CD4-positive, alpha-beta T cell treated with Interferon gamma for 1 hour (primary cell): ENCODE measurements around the gene VWF.

Source experiments
- DNase-seq: peaks from one replicate; pipeline ENCODE4 v3.0.0-alpha.2; 2020

Gene VWF

GRCh38 chr12:5973461-5974115 is 150.9 kb downstream of the VWF start:
- DNase-seq, result no peak

DNA sequence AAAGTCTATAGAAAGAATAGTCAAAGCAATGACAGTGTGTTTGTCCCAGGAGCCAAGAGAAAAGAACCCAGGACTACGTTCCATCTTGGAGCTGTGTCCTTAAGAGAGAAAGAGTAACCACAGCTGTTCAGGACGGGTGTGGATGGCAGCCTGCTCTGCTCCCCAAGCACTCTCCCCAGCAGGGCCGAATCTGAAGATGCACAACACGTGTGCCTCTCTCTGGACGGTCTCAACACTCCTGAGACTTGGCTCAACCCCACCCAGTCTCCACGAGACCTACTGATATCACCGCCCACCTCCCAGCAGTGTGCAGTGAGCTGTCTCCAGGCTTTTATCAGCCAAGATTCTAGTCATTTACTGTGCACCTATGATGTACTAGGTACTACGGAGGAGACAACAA is 152.1 kb downstream of the VWF start:
- no peak for DNase-seq

DNA sequence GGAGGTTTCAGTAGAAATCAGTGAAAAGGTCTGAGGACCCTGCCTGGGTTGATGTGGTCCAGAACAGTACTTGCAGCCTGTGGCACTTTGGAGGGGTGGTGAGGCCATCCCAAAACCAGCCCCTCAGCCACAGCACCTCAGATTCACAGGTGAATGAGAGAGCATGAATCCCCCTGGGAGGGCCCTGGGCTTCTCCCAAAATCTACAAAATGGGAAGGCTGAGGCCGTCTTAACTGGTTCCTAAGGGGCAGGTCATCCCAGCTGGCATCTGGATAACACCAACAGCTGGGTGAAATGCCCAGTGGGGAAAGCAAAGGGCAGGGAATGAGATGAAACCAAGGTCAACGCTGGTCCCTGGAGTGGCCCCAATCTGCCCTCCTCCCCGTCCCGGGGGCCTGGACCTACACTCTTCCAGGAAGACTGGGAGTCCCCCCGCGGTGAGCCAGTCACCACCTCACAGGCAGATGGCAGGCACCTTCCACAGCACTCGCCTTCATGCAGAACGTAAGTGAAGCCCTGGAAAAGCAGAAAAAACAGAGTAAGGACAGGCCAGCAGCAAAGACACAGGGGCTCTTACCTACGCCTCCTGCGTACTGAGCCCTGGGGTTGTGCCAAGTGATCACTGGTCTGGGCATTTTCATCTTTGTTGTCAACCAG is 153.1 kb downstream of the VWF start:
- DNase-seq, result no peak

GRCh38 chr12:5969974-5970690 is 154.3 kb downstream of the VWF start:
- no peak for DNase-seq

- no peak for DNase-seq
These were observed 155.1 kb downstream of the VWF start for GRCh38 chr12:5969156-5969973.

GRCh38 chr12:5967645-5968415 is 156.6 kb downstream of the VWF start:
- DNase-seq, result no peak

GRCh38 chr12:5966486-5967095 is 157.9 kb downstream of the VWF start:
- DNase-seq, result no peak

DNA sequence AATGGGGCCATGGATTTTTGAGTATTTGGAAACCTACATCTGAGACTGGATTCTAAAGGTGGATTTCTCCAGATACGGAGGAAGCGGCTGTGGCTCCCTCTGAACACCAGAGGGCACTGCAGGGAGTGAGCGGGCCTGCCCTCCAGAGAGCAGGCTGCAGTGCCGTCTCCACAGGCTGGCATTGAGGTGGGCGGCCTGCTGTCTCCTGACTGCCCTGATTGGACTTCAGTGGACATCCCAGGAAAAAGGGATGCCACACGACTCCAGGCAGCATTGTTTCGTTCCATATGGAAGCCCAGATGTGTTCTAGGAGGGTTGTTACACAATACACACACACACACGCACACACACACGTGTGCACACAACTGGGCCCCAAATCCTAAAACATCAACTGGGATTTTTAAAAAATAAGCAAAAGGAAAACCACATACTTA is 158.5 kb downstream of the VWF start:
- peak; percentile 8 for DNase-seq

DNA sequence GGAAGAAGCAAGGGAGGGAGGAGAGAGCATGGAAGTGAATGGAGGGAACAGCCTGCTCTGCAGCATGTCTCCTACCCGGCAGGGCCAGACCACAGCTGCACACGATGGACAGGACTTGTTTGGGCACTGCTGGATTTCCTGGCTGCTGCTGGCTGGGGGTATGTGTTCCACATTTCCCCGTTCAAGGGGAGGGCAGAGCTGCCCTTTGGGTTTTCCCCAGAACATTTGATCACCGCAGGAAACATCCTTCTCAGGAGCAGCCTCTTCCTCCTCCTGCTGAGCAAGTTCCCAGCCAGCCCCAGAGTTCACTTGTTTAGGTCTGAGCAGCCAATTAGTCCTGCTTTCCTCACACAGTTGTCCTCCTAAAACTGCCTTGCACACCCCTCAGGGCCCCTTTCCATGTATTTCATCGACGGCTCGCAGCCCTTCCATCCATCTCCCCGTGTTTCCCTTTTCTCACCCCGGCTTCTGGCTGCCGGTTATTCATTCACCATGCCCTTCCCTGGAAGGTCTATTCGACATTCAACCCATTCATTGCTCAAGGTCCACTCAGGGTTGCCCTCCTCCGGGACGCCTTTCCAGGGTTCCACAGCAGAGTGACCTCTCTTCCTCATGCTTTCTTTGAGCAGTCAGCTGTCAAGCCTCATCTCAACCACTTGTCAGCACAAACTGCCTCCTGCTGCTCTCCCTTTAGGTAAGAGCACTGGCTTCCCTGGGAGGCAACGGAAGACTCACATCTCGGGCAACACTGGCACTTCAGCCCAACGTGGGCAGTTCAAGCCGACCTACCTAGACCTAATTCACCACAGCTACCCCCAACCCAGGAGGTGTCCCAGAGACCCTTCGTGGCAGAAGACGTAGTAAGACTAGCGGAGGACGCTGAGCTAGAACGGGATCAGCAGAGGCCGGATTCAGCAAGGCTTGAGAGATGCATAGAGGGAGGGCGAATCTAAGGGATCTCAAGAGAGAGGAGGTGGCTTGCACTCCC is 159.3 kb downstream of the VWF start:
- no peak for DNase-seq

- DNase-seq, result no peak
These were observed 161.0 kb downstream of the VWF start for GRCh38 chr12:5963515-5963914.

- DNase-seq, result no peak
These were observed 163.7 kb downstream of the VWF start for GRCh38 chr12:5960783-5961182.

- no peak for DNase-seq
These were observed 167.5 kb downstream of the VWF start for GRCh38 chr12:5956987-5957386.

DNA sequence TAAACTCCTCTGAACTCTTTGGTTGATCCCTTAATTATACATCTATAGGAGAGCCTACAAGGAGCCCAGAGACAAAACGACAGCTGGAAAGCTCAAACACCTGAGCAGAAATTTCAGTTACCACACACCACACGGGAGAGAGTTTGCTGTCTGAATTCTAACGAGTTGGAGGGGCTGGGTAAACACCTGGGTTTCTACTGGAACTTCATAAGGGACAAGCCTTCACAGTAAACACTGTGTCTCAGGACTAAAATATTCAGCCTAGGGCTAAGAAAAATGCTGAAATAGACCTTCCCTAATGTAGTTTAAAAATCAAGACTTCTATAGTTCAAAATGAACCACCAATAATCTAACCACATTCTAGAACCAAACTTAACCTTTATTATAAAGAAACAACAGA is 169.8 kb downstream of the VWF start:
- no peak for DNase-seq

- DNase-seq, result no peak
These were observed 170.5 kb downstream of the VWF start for GRCh38 chr12:5953835-5954586.

- no peak for DNase-seq
These were observed 172.4 kb downstream of the VWF start for GRCh38 chr12:5952031-5952430.

DNA sequence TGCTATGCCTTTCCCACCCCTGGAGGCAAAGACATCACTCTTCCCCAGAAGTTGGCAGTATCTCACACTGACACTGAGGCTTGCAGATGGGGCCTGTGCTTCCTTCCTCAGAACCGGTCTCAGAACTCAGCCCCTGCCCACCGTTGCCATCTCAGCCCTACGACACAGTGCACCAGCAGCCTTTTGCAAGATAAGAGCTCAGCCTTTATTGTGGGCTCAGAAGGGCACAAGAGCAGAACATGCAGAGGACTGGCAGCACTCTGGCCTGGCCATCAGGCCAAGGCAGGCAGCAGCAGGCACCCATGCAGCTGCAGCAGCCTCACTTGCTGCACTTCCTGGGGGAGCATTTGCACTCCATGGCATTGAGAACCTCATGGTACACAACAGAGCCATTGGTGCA is 175.8 kb downstream of the VWF start:
- DNase-seq, result no peak

DNA sequence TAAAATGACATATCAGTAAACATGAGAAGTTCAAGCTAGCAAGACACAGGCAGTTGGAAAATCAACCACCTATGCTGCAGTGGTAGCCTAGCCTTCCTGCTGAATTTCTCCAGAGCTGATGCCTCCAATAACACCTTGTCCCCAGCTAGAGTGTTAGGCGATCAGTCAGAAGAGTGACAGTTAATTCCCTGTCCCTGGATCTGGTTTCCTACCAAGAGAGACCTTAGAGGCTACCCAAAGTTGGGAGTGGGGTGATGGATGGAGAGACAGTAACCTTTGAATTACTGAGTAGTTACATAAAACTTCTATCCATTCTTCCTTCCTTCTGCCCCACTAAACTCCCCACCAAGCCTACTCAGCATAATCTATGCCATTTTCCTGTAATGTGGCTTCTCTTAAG is 177.5 kb downstream of the VWF start:
- no peak for DNase-seq

DNA sequence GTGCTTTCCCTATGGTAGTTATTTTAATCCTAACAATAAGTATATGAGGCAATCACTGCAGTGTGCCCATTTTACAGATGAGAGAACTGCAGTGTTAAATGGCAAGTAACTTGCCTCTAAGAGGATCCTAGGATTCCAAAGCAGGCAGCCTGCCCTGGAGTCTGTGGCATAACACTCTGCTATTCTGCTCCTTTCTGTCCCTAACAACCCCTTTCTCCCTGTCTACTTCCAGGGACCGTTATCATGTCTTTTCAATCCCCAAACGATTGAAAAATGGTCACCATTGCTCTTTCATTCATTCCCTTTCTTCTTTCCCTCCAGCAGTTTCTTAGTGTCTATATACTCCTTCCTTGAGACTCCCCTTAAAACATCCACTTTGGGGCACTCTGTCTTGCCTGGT is 178.1 kb downstream of the VWF start:
- DNase-seq, result no peak

GRCh38 chr12:5945071-5946008 is 179.1 kb downstream of the VWF start, which contains the start of gene ANO2:
Gene ANO2, minus strand, starts transcription at chr12:5945259. Its CDS starts 42 bp downstream, at chr12:5945217.
- no peak for DNase-seq
